G401 (cell line): ENCODE results near the gene STAM2. TPM values are rescaled to one million over a fixed set of nuclear protein-coding genes. Genes with fewer than 3 reads are reported as not detected.
"Not testable (repeated sequence)": the region's sequence is repeated elsewhere in the genome, so short reads cannot be mapped to it uniquely, and the experiment has no call there.

Experiments
- DNase-seq: peaks from one replicate; pipeline ENCODE4 v3.0.0-alpha.2; 2015; ENCODE audit warnings: low spot score
- in situ Hi-C: cut with HindIII; loops from 2 replicates; pipeline ENCODE4 v1.10.0; 2016; ENCODE audit warnings: low sequenced_read_pairs, mixed read lengths
- total RNA-seq: library from RNA; depleted of rRNA; stranded (reverse); fragments of >200 nt; shearing (Covaris generic); gene quantifications from 2 replicates; pipeline ENCODE4 v1.2.3, GENCODE V29; 2014

Gene STAM2
- total RNA-seq, 1 experiment from 2014 or later: 17.1 TPM

DNA sequence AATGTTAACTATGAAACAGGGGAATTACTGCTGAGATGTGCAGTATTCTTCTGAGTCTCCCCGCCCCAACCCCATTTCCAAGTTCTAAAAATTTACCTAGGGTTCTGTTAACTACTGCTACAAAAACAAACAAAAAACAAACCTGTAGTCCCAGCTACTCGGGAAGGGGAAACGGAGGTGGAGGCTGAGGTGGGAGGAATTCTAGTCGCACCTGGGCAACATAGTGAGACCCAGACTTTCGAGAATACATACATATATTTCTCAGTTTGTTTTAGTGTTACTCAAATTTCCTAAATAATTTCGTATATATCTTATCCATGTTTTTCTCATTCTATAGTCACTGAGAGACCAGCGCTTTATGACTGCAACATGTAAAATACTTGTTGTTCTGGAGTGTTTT is 989 bp downstream of the STAM2 start:
- in situ Hi-C loops: no loop called here
- no peak for DNase-seq

DNA sequence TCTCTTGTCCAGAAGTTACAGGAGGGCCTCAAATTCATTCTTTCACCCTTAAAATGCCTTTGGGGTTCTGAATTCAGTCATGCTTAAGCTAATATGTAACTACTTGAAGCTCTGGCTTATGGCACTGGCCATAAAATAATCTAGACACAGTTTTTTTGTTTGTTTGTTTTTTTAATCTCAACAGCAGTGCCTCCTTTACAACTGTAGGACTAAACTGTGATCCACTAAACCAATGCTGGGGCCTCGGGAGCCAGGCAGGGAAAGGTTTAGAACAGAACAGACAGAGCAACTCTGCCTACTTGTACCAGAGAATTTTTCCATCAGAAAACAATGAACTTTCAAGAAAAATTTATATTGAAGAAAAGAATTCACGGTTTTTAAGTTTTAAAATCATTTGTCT is 1.7 kb downstream of the STAM2 start:
- in situ Hi-C loops: no loop called here
- DNase-seq: no peak

GRCh38 chr2:152172201-152172785 is 3.3 kb downstream of the STAM2 start:
- in situ Hi-C loops, DNase-seq: not testable (repeated sequence)

DNA sequence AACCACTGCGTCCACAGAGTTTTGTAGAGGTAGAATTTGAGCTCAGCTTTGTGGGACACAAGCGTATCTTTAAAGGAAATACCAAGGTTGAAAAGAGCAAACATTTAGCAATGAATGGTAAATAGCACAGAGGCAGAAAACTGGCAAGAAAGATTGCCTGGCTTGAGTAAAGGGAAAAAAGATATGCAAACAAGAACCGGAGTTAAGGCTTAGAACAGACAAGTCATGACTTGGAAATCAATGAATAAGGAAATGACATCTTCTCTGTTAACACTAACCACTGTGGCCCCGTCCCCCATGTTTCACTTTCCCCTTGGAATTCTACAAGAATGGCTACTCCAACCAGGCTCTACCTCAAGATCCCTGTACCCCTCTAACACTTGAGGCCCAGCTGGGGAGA is 3.8 kb downstream of the STAM2 start:
- in situ Hi-C loops: no loop called here
- no peak for DNase-seq

GRCh38 chr2:152169158-152169557 is 6.4 kb downstream of the STAM2 start:
- DNase-seq, in situ Hi-C loops: not testable (repeated sequence)

DNA sequence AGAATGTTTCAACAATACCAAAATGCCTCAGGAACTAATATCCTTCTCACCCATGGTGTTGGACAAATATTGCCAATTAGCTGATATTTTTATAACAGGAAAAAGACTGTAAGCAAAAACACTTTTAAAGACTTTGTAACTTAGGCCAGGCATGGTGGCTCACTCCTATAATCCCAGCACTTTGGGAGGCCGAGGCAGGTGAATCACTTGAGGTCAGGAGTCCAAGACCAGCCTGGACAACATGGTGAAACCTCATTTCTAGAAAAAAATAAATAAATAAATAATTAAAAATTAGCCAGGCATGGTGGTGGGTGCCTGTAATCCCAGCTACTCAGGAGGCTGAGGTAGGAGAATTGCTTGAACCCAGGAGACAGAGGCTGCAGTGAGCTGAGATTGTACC is 8.1 kb downstream of the STAM2 start:
- in situ Hi-C loops, DNase-seq: not testable (repeated sequence)

GRCh38 chr2:152167065-152167464 is 8.5 kb downstream of the STAM2 start:
- in situ Hi-C loops: no loop called here
- DNase-seq: no peak

DNA sequence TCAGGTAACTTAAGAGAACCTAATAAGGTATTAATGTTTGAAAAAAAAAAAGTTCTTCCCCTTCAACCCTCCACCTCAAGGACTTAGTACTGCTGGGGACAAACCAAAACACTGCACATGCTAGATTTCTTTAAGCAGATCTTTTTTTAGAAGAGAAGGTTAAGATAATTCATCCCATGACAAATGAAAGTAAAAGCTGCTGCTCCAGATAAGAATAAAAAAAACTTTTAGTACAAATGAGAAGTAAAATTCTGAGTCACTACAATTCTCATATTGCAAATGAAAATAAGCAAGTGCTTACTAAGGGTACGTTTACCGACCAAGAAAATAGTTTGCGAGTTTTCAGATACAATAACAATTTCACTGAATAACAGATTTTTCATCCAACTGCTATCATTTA is 8.9 kb downstream of the STAM2 start:
- no peak for DNase-seq
- in situ Hi-C loops: no loop called here

DNA sequence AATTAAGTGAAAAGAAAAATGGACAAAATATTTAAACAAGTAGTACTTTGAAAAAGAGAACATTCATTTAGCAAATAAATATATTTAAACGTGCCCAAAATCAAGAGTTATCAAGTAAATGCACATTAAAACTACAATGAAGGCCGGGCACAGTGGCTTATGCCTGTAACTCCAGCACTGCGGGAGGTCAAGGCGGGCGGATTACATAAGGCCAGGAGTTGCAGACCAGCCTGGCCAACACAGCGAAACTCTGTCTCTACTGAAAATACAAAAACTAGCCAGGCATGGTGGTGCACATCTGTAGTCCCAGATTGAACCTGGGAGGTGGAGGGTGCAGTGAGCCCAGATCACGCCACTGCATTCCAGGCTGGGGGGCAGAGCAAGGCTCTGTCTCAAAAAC is 9.8 kb downstream of the STAM2 start:
- in situ Hi-C loops: no loop called here
- no peak for DNase-seq

DNA sequence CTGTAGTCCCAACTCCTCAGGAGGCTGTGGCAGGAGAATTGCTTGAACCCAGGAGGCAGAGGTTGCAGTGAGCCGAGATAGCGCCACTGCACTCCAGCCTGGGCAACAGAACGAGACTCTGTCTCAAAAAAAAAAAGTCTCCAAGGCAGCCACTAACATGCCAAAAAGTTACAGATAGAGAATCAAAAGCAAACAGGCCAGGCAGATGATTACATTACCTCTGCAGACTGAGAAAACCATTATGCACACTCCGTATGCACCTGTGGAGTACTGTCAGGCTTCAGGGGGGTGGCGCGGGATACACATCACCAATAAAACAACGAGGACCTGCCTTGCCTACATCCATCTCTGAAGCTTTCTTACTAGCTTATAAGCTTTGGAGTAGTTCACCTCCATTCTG is 10.3 kb downstream of the STAM2 start:
- no peak for DNase-seq
- in situ Hi-C loops: no loop called here

GRCh38 chr2:152163669-152164068 is 11.9 kb downstream of the STAM2 start:
- in situ Hi-C loops, DNase-seq: not testable (repeated sequence)

GRCh38 chr2:152162141-152162540 is 13.4 kb downstream of the STAM2 start:
- in situ Hi-C loops: no loop called here

DNA sequence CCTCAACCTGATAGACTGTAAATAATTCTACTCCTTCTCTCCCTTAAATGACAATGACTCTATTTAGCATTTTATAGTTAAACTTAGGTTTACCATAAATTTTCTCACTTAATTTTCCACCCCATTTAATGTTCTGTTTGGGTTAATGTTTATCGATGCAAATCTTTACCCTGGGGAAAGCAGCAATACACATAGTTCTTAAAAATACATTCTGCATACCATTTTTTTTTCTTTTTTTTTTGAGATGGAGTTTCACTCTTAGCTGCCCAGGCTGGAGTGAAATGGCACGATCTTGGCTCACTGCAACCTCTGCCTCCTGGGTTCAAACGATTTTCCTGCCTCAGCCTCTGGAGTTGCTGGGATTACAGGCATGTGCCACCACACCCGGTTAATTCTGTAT is 14.0 kb downstream of the STAM2 start:
- in situ Hi-C loops: no loop called here
- no peak for DNase-seq

More at GRCh38 chr2:152162141-152162540, 13.4 kb downstream of the STAM2 start:
- no peak for DNase-seq

DNA sequence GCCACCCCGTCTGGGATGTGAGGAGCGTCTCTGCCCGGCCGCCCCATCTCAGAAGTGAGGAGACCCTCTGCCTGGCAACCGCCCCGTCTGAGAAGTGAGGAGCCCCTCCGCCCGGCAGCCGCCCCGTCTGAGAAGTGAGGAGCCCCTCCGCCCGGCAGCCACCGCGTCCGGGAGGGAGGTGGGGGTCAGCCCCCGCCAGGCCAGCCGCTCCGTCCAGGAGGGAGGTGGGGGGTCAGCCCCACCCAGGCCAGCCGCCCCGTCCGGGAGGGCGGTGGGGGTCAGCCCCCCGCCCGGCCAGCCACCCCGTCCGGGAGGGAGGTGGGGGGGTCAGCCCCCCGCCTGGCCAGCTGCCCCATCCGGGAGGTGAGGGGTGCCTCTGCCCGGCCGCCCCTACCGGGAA is 15.2 kb downstream of the STAM2 start:
- in situ Hi-C loops, DNase-seq: not testable (repeated sequence)

- in situ Hi-C loops: no loop called here
- no peak for DNase-seq
These were observed 18.3 kb downstream of the STAM2 start for GRCh38 chr2:152157253-152157652.

DNA sequence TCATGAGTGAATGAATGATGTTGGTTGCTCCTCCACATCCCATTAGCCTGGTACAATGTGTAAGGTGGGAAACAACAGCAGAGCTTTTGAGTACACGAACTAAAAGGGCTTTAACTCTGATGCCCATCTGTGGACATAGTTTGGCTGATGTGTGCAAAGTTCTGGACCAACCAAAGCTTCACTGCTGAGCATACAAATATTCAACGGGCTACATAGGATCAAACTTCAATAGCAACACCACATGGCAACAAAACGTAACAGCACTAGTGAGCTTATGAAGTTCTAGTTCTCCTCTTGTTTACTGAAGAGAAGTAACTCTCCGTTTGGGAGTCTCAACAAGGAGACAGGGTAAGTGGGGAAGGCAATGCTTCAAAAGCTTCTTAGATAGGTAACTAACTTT is 20.4 kb downstream of the STAM2 start:
- no peak for DNase-seq
- in situ Hi-C loops: no loop called here

- DNase-seq: no peak
- in situ Hi-C loops: no loop called here
These were observed 21.1 kb downstream of the STAM2 start for GRCh38 chr2:152154462-152154861.

DNA sequence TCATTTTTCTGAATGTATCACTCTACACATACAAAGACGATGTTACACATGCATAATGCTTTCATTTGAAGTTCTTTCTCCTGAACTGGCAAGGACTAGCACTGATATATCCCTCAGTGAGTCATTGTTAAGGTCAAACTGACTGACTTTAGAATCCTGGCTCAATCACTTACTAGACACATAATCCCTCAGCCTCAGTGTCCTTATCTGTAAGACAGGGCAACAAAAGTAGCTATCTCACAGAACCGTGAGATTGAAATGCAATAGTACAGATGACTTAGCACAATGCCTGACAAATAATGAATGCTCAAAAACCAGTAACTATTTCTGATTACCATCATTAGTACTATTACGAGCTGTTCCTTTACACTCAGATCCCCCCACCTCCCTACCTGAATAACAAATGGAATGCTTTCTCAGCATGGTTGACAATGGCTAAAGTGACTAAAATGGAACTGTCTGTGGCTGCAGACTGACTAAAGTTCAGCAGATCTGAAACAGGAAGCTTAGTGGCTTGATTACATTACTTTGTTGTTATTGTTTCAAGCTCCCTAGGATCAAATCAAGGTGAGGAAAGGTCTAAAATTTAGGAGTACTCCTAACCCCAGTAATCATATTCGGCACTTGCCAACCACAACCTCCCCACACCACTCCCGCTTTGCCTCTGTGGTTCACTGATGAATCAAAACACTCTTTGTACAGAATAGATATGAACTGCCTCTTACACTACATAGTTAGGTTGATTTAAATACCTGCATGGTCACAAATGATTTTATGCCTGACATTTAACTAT is 40.9 kb downstream of the STAM2 start:
- no peak for DNase-seq
- in situ Hi-C loops: no loop called here

DNA sequence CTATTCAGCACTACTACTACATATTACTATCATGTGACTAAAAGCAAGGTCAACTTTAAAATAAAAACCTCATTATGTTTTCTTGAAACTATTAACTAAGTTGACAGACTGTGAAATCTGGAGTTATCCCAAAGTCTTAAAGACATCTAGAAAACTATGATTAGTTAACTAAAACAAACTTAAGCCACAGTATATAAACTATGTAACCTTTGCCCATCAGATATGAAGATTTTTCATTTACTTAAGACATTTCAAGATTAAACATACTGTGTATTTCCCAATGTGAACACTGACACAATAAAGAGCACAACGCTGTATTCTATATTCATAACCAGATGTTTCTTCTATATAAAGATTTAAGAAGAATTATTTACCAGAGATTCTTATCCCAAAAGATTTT is 43.3 kb downstream of the STAM2 start:
- in situ Hi-C loops: no loop called here
- no peak for DNase-seq

GRCh38 chr2:152127628-152128027 is 47.9 kb downstream of the STAM2 start:
- no peak for DNase-seq
- in situ Hi-C loops: no loop called here

- no peak for DNase-seq
- in situ Hi-C loops: no loop called here
These were observed 48.9 kb downstream of the STAM2 start for GRCh38 chr2:152126664-152127063.
